NCI-H2029 (cell line): ENCODE measurements around the gene NMT2.

ENCODE experiments used
- DNase-seq: peaks from one replicate; lab custom pipeline; 2025; lab: John Stamatoyannopoulos, UW

The NMT2 gene

DNA sequence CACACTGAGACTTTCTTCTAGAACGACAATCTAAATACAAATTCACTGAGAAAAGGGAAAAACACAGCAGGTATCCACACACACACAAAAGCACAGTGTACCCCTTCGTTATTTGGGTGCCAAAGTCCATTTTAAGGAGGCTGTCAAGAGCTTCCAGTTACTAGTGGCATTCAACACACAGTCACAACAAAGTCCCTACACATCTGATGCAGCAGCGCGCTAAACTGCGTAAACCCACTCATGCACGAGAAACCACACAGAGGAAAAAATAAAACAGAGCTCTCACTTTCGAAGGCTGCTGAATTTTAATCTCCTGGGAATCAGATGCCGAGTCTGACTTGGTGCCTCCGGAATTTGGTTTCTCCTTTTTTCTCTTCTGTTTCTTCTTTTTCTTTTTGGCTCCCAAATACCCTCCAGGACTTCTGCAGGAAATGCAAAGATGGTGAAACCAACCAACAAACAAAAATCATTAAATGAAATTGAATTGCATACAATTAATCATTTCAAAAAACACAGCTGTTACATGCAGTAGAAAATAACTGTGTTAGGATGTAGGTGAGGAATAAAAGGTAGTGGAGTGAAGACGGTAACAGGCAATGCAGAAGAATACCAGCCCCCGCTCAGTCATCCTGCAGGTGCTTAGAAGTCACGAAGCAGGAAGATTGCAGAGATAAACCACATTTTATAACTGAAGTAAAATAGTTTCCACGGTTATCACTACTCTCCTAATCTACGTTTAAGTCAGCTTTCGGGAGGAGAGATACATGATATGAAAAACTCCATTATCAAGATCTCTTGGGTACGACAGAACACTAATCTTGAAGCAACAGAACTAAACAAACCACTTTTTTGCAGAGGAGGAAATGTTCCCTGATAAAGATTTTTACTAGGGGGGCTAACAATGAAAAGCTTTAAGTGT, 27.1 kb downstream of the NMT2 start:
- DNase-seq: no peak

DNA sequence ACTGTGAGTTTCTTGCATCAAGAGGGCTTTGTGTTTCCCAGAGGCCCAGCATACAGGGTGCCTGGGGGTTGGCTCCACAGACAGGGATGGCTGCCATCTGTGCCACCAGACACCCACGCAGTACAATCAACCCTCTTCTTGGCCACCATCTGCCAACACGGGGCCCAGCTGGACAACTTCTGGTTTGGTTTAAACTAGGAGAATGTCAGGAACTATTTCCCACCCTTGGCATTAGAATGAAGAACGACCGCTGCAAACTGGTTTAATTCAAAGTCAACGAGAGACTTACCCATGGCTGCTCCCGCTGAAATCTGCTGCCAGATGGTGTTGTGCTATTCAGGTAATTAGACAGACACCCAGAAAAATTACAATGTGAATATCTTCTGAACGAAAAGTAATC, 27.8 kb downstream of the NMT2 start:
- no peak for DNase-seq

DNA sequence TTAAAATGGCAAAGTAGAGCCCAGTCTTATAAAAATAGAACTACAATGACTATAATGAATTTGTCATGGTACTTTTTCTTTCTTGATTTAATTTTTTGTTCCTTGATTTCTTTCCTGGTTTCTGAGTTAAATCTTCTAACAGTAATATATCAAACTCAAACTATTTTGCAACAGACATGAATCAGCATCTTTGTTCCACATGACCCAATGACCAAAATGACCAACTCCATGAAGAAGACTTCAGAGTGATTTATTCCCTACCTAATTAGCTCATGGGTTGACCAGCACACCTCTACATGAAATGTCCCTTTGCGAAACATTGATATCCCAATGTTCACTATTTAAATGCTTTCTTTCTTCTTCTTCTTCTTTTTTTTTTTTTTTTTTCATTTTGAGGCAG, 30.9 kb downstream of the NMT2 start:
- no peak for DNase-seq

DNA sequence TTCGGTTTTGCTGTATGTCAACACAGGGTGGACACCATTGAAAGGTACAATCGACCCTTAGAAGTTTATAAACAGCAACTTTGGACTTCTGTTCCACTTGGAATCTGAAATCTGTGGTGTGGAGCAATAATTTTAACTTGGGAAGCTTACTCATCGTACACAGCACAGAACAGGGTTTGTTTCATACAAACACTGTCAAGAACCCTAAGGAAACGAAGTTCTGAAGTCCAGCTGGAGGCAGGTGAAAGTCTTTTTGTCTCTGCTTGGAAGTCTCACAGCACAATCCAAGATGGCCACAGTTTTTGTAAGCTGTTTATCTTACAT, 31.5 kb downstream of the NMT2 start:
- no peak for DNase-seq

DNA sequence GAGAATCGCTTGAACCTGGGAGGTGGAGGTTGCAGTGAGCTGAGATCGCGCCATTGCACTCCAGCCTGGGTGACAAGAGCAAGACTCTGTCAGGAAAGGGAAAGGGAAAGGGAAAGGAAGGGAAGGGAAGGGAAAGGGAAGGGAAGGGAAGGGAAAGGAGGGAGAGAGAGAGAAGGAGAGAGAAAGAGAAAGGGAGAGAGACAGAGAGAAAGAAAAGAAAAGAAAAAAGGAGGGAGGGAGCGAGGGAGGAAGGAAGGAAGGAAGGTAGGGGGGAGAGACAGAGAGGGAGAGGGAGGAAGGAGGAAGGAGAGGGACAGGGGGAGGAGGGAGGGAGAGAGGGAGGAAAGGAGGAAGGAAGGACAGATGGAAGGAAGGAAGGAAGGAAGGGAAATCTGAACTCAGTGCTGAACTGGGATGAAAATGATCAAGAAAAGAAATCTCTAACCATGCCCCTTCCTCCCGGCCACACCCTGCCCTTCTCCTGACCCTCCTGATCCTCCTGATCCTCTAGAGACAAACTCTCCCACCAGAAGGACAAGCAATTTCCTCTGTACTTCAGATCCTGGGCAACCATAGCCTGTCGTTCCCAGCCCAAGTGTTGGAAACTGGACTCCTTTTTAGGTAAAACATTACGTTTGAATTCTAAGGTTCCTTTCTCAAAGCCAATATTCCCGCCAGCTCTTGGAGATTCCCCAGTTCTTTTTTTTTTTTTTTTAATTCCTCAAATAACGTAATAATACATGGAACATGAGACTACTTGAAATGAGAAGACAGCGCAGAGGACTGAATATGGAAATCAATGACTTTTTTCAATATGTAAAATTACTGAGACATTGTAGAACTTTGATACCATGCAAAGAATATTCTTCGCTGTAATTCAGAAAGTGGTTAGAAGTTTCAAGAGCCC, 32.1 kb downstream of the NMT2 start:
- no peak for DNase-seq

DNA sequence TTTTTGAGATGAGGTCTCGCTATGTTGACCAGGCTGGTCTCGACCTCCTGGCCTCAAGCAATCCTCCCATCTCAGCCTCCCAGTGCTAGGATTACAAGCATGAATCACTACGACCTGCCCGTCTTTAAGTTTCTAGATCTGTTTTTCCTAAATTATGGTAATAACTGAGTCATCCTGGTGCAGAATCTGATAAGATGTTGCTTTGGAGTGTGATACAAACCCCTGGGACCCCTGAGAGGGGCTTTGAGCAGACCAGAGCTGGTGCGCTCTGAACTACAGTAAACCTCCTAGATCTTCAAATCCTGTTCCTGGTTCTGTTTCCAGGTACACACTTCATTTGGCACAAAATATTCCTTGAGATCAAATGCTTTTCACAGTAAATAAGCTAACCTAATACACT, 37.2 kb downstream of the NMT2 start:
- no peak for DNase-seq

DNA sequence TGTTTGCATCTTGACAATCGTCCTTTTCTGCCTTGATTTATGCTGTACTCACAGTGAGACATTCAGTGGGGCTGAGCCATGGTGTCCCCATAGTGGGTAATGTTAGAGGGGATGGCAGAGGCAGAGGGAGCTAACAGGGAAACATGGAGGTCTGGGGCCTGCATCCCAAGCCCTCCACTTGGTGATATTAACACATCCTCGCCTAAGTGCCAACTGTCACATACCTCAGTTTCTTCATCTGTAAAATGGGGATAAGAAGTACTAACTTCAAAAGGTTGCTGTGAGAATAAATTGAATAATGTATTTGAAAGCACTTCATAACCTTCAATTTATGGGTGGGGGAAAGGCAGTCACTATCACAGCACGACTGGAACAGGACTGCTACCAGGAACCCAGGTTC, 43.6 kb downstream of the NMT2 start:
- DNase-seq: no peak

DNA sequence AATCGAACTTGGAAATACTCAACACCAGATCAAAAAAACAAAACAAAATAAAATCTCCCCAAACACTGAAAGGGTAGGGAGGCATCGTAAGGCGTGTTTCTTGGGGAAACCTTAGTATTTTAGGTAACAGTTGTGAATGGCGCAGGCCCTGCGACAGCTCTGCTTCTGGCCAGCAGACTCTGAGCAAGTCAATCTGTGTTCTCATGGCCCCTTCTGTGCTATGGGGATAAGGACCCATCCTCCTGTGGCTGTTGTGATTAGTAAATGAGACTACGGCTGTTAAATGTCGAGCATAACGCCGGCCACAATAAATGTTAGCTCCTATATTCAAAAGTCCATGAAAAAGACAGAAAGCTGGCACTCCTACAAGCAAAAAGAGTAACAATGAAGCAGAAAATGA, 44.3 kb downstream of the NMT2 start:
- no peak for DNase-seq

DNA sequence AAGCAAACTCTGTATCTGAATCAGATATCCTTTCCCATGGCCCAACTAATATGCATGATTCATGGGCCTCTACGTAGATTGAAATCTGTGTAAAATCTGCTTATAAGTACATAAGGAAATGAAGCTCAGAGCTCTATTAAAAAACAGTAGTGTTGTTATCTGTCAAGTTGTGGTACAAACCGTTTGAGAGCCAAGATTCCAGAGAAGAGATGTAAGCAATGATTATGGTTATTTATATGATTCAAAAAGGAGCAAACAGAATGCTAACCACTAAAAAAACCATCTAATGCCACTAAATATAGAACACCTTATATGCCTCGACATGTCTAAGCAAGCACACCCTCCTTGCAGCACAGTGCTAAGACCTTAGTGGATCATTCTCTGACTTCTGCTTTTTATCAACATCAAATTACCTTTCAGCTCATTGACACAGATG, 44.7 kb downstream of the NMT2 start:
- DNase-seq: no peak

DNA sequence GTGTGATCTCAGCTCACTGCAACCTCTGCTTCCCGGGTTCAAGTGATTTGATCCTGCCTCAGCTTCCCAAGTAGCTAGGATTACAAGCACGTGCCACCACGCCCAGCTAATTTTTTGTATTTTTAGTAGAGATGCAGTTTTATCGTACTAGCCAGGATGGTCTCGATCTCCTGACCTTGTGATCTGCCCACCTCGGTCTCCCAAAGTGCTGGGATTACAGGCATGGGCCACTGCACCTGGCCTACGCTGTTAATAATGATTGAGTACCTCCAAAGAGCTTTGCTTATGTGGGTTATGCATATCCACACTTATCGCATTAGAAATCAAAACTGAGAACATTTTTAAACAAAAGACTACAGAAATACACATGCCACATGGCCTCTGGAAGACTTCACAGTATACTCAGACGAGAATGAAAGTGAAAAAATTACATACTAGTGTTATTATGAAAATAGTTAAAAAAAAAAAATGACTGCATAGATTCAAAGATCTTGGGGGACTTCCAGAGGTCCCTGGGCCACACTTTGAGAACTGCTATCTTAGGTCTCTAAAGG, 45.9 kb downstream of the NMT2 start:
- DNase-seq: no peak

DNA sequence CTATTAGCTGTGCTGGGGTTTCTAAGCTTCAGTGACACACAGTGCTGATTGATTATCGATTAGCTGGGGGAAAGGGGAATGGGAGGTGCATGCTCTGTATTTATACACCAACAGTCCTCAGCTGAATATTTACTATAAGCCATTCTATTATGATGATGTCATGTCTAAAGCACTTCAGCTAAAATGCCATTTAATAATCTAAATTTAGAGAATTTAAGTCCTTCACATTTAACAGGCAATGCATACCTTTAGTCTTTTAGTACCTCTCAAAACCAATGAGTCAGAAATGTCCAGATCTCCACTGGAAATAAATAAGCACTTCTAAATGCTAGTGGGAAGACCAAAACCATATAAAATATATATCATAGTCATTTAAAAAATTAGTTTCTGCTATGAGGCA, 46.8 kb downstream of the NMT2 start:
- DNase-seq: no peak

DNA sequence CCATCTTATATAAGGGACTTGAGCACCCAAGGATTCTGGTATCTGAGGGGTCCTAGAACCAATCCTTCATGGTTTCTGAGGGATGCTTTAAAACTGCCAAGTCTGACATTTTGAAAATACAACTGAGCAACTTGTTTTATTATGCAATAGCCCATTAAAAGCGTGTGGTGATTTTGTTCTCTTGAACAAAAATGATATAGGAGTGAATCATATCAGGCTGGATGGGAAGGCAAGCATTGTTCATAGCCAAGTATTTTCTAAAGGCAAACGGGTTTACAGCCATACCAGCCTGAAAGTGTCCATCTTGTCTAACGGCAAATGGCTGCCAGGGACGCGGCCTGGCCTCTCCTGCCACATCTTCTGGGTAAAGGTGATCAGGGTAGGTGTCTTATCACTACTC, 48.0 kb downstream of the NMT2 start:
- DNase-seq: no peak

DNA sequence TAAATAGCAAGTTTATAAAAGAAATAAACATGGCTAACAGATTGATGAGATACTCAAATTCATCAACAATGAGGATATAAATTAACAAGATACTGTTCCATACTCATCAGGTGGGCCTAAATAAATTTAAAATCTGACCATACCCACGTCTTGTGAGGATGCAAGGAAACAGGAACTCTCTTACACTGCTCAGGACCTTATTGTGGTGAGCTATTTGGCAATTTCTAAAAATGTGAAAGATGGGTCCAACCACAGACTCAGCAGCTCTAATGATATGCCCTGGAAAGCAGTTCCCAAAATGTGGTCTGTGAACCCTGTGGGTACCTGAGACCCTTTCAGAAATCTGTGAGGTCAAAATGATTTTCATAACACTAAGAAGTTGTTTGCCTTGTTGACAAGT, 49.9 kb downstream of the NMT2 start:
- DNase-seq: no peak

DNA sequence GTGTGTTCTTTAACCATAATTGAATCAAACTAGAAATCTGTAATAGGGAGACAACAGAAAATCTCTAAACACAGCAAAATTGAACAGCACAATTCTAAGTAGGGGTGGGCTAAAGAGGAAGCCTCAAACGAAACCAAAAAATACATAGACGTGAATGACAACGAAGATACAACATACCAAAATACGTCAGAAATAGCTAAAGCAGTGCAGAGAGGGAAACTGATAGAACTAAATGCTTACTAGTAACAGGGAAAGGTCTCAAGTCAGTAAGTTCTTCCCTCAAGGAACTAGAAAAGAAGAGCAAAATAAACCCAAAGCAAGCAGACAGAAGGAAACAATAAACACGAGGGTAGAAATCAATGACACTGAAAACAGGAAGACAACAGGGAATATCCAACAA, 52.3 kb downstream of the NMT2 start:
- DNase-seq: no peak

DNA sequence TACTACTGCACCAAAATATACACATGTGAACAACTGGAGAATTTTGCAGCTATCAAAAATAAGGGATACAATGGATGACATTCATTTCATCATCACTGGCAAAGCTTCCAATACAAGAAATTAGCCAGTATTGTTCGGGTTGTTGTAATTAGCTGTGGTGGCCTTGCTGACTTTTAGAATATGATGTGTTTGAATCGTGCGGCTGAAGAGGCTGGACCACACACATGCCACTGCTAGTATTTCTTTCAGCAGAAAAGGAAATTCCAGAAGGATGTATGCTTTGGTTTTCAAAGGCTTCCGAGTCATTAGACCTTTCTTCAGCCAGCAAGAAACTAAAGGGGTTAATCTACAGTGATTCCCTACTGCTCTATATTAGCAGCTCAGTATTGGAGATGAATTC, 54.7 kb downstream of the NMT2 start:
- DNase-seq: no peak

DNA sequence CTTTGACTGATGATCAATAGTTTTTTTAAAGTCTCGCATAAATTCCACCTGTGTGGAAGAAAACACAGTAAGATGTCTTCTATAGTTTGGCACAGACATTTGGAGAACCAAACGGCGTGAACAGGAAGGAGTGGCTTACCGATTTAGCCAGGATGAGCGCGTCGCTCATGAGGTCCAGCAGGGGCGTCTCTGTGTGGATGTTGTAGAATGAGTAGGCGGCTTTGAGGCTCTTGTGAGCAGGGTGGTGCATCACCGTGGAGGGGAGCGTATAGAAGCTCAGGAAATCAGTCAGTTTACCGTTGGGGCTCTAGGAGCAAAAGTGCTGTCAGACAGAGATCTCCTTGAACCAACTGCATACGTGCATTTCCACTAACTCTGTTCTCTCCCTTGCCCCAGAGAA, 55.8 kb downstream of the NMT2 start:
- DNase-seq: no peak

DNA sequence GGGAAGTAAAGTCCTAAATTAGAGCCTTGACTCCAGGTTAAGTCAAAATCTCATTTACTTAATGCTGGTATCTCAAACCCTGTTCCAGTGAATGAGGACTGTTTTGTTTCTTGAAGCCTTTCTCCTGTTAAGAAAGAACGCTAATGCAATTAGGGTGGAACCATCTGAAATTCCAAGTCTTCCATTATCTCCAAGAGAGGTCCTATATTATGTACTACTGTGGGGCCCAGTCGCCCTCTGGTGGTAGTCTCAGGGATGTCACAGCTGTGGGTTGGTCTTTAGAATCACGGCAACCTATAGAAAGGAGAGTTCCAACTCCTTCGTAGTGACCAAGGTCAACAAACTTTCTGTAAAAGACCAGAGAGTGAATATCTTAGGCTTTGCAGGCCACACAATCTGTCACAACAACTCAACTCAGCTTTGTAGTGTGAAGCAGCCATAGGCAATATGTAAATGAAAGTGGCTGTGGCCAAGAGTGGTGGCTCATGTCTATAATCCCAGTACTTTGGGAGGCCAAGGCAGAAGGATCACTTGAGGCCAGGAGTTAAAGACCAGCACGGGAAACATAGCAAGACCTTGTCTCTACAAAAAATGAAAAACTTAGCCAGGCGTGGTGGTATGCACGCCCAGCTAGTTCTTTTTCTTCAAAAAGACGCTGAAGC, 62.0 kb downstream of the NMT2 start:
- no peak for DNase-seq

DNA sequence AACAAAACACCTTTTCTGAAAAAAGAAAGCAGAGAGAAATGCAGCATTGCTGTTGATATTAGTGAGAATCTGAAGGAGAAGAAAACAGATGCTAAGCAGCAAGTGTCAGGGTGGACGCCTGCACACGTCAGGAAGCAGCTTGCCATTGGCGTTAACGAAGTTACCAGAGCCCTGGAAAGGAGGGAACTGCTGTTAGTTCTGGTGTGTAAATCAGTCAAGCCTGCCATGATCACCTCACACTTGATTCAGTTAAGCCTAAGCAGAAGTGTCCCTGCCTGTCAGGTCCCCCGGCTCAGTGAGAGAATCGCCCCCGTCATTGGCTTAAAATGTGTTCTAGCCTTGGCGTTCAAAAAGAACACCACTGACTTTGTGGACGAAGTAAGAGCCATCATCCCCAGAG, 65.0 kb downstream of the NMT2 start:
- DNase-seq: no peak

DNA sequence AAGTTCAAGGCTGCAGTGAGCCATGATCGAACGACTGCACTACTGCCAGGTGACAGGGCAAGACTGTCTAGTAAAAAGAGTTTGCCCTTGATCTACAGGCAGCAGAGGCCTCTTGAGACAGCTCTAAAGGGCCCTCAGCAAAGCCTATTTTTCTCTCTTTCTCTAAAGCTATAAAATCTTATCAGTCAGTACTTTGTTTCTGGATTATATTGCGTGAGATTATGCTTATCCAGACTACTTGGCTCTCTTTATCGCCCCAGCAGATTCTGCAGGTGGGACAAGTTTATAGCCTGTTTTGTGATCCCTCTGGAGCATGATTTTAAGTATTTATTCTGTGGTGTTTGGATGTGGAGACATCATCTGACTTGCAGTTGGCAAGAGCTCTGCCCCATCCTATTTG, 68.6 kb downstream of the NMT2 start:
- no peak for DNase-seq

DNA sequence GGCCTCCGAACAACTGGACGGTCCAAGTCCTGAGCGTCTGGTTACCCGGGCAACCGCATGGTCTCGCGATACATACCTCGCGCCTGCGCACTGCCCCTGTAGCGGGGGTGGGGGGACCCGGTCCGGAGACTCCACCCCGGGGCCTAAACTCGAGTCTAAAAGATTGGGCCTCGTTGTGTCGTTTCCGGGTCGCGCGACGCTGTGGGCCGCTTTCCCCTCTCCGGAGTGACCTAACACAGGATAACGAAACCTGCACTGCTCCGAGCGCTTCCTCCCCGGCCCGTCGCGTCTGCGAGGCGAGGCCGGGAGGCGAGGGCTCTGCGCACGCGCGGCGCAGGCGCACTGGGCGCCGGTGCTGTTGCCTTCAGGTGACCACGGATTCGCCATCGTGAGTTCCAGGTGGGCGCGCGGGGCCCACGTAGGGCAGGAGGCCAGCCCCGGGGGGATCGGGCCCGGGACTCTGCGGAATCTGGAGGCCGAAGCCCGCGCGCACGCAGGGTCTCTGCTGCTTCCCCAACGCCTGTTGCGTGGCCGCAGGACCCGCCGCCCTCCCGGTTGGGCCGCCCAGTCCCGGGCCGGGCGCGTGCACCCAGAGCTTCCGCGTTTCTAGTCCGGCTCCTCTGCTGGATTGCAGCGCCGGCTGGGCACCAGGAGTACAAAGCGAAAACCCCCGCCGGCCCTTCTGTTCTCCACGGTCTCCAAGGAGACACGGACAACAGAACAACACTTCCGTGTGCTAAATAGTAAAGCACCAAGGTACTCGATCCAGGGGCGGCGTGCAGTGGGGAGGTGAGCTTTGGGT, 71.3 kb downstream of the NMT2 start, which contains the start of gene RPP38:
RPP38 (plus strand) TSS at position 345 of the 802 bp plus-strand sequence. CDS start 5,960 bp downstream, outside the sequence.
- peak; percentile 80 for DNase-seq

DNA sequence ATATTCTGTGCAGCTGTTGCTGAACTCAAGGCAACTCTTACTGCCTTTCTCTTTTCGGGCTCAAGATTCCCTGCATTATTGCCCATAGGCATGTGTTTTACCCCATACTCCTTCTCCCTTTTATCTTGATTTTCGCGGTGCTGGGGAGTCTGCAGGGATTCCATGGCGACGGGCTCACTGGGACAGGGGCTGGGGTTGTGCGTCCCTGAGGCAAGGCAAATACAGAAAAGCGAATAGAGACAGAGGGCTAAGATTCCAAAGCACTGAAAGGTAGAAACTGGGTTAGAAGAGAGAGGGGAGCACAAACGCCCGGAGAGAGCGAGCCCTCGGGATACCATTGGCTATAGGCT, 71.9 kb downstream of the NMT2 start:
- no peak for DNase-seq
